SK-N-MC (cell line): ENCODE data around the gene HS3ST3A1.

Experiments used
- EZH2 ChIP-seq: fragments of 200-600 bp; sonication (generic); IDR thresholded peaks from one replicate; pipeline ENCODE4 v1.6.1; 2017; ENCODE audit warnings: antibody characterized with exemption
- POLR2AphosphoS5 ChIP-seq: IDR thresholded peaks from 2 replicates; pipeline ENCODE4 v1.6.1; 2012; ENCODE audit warnings: mild to moderate bottlenecking, low read depth, low read length, borderline replicate concordance

GRCh38 chr17:13575922-13576419, 25.8 kb downstream of the HS3ST3A1 start:
- TF ChIP-seq EZH2 (no peak), POLR2AphosphoS5 (no peak)
